Colonic mucosa (tissue), 4 donors: Measurements from ENCODE around the gene MT1A. TPM values are rescaled to one million over a fixed set of nuclear protein-coding genes. Genes with fewer than 3 reads are reported as not detected.
"Not testable (repeated sequence)": the region's sequence is repeated elsewhere in the genome, so short reads cannot be mapped to it uniquely, and the experiment has no call there.

Experiments used
- DNase-seq: peaks from one replicate; pipeline ENCODE4 v3.0.0-alpha.2; 2020
- H3K27ac ChIP-seq: fragments of 200-600 bp; one replicate; pipeline ENCODE4 v1.8.0; 2021
- H3K27me3 ChIP-seq: fragments of 200-600 bp; one replicate; pipeline ENCODE4 v1.8.0; 2021
- H3K36me3 ChIP-seq: fragments of 200-600 bp; one replicate; pipeline ENCODE4 v1.8.0; 2021
- H3K4me1 ChIP-seq: fragments of 200-600 bp; one replicate; pipeline ENCODE4 v1.8.0; 2021; ENCODE audit warnings: mild to moderate bottlenecking
- H3K4me3 ChIP-seq: fragments of 200-600 bp; one replicate; pipeline ENCODE4 v1.8.0; 2021
- H3K9ac ChIP-seq, 2 donors: one replicate each; pipeline ENCODE4 v1.7.0; 2013; ENCODE audit warnings: control low read depth in 2 of 2, low read depth in 2 of 2, low read length in 2 of 2
- H3K9me3 ChIP-seq: fragments of 200-600 bp; one replicate; pipeline ENCODE4 v1.8.0; 2021
- CTCF ChIP-seq: fragments of 200-600 bp; IDR thresholded peaks from one replicate; pipeline ENCODE4 v1.8.0; 2022; ENCODE audit warnings: antibody characterized with exemption, mild to moderate bottlenecking
- intact Hi-C: fragments of 100-400 bp; cut with DNase I; formaldehyde crosslinking; loops from one replicate; pipeline ENCODE4 v1.14.1; 2022
- total RNA-seq, 2 donors: library from RNA; stranded (reverse); fragmentation: NEBNext Ultra II Directional in 1 of 2; extraction: Animal tissue kit (Norgen Biotek cat#: 25700) in 1 of 2; gene quantifications; one replicate each; pipeline ENCODE4 v1.2.1, GENCODE V29; 2021
- donor health status: healthy.
- donor health status: DM: no; HTN: no; CAD: no.
- donor health status: DM: no; HTN: no; CAD: no.

Gene MT1A
- total RNA-seq, 2 donors from 2014 or later = 5.5 to 10.2 TPM

GRCh38 chr16:56662357-56663354 lies 24.2 kb downstream of the MT1A start:
- no peak for DNase-seq
- Histone ChIP-seq H3K4me3 (peak overlapping the region; percentile 15), H3K9ac (no peak overlapping the region), H3K27me3 (peaks cover 20% of the 10 kb centered on the region), H3K9me3 (no peaks in the 10 kb centered on the region), H3K4me1 (no peaks in the 10 kb centered on the region), H3K36me3 (no peaks in the 10 kb centered on the region), H3K27ac (no peak overlapping the region)
- no peak for TF ChIP-seq CTCF
- intact Hi-C loops = no loop called here

GRCh38 chr16:56664506-56664905 lies 26.0 kb downstream of the MT1A start:
- intact Hi-C loops = no loop called here
- H3K4me3 ChIP-seq = no peak overlapping the region
- no peaks in the 10 kb centered on the region for H3K4me1 ChIP-seq
- no peaks in the 10 kb centered on the region for H3K36me3 ChIP-seq
- H3K27me3 ChIP-seq = peaks cover 38% of the 10 kb centered on the region
- no peak for DNase-seq
- no peaks in the 10 kb centered on the region for H3K9me3 ChIP-seq
- no peak overlapping the region for H3K27ac ChIP-seq
- H3K9ac ChIP-seq = no peak overlapping the region
- TF ChIP-seq CTCF = no peak

GRCh38 chr16:56665286-56666261 lies 27.1 kb downstream of the MT1A start:
- H3K9ac ChIP-seq, H3K4me1 ChIP-seq, intact Hi-C loops, H3K9me3 ChIP-seq, H3K27ac ChIP-seq, DNase-seq, H3K4me3 ChIP-seq, H3K36me3 ChIP-seq: not testable (repeated sequence)
- H3K27me3 ChIP-seq = peaks cover 44% of the 10 kb centered on the region

GRCh38 chr16:56667581-56668571 lies 29.4 kb downstream of the MT1A start, which contains the start of gene MT1G:
MT1G (minus strand) TSS chr16:56668065; CDS start chr16:56667993, 72 bp downstream.
- intact Hi-C loops = no loop called here
- peak; percentile 80 for DNase-seq
- Histone ChIP-seq H3K36me3 (no peaks in the 10 kb centered on the region), H3K27me3 (peaks cover 42% of the 10 kb centered on the region), H3K9me3 (no peaks in the 10 kb centered on the region), H3K27ac (no peak within 1 kb of the TSS), H3K4me1 (no peaks in the 10 kb centered on the region), H3K9ac (peak within 1 kb of the TSS; percentile 63 to 83), H3K4me3 (peak within 1 kb of the TSS; percentile 20)
- TF ChIP-seq CTCF = no peak

GRCh38 chr16:56669005-56669839 lies 30.8 kb downstream of the MT1A start, which contains the start of gene MT1H:
MT1H (plus strand) TSS chr16:56669814; CDS start chr16:56669885, 71 bp downstream.
- DNase-seq = peak; percentile 50
- Histone ChIP-seq H3K4me3 (no peak within 1 kb of the TSS), H3K27ac (no peak within 1 kb of the TSS), H3K9ac (peak within 1 kb of the TSS in 1 of 2 donors; percentile 74), H3K4me1 (no peaks in the 10 kb centered on the region), H3K36me3 (no peaks in the 10 kb centered on the region), H3K9me3 (no peaks in the 10 kb centered on the region), H3K27me3 (peaks cover 31% of the 10 kb centered on the region)
- intact Hi-C loops = no loop called here
- TF ChIP-seq CTCF = no peak
